Uterus (tissue), 4 donors: ENCODE data around the gene MAP4K1. TPM values are rescaled to one million over a fixed set of nuclear protein-coding genes. Genes with fewer than 3 reads are reported as not detected.
"Not testable (repeated sequence)": the region's sequence is repeated elsewhere in the genome, so short reads cannot be mapped to it uniquely, and the experiment has no call there.

ENCODE experiments used
- DNase-seq, 2 donors: peaks; one replicate each; pipeline ENCODE4 v3.0.0-alpha.2; 2019 to 2020
- H3K27ac ChIP-seq, 2 donors: fragments of 200-600 bp; sonication (generic); 1 replicate in 1 of 2; 2 replicates in 1 of 2; pipeline ENCODE4 v1.5.1; 2016 to 2018
- H3K27me3 ChIP-seq, 2 donors: fragments of 200-600 bp; sonication (generic); one replicate each; pipeline ENCODE4 v1.5.1; 2018 to 2019; ENCODE audit warnings: control low read depth in 1 of 2
- H3K36me3 ChIP-seq, 2 donors: fragments of 200-600 bp; sonication (generic); one replicate each; pipeline ENCODE4 v1.5.1; 2019; ENCODE audit warnings: control low read depth in 1 of 2
- H3K4me1 ChIP-seq, 2 donors: fragments of 200-600 bp; sonication (generic); one replicate each; pipeline ENCODE4 v1.5.1; 2018 to 2019; ENCODE audit warnings: control low read depth in 1 of 2
- H3K4me3 ChIP-seq, 2 donors: fragments of 200-600 bp; sonication (generic); 1 replicate in 1 of 2; 2 replicates in 1 of 2; pipeline ENCODE4 v1.5.1; 2018 to 2019; ENCODE audit warnings: mild to moderate bottlenecking in 1 of 2
- H3K9me3 ChIP-seq, 2 donors: fragments of 200-600 bp; sonication (generic); one replicate each; pipeline ENCODE4 v1.5.1; 2019; ENCODE audit warnings: control low read depth in 1 of 2
- POLR2A ChIP-seq, 2 donors: fragments of 450-650 bp; IDR thresholded peaks; one replicate each; pipeline ENCODE4 v1.6.1; 2016; ENCODE audit warnings: antibody characterized with exemption in 2 of 2, mild to moderate bottlenecking in 1 of 2, moderate library complexity in 1 of 2
- intact Hi-C: fragments of 100-400 bp; cut with DNase I; formaldehyde crosslinking; loops from one replicate; pipeline ENCODE4 v1.15.1; 2023; ENCODE audit warnings: low total_unique reads
- total RNA-seq, 4 donors: library from RNA; depleted of rRNA in 3 of 4; stranded (reverse); fragments of >200 nt in 3 of 4; gene quantifications; one replicate each; pipeline versions ENCODE4 v1.1.0 to v1.2.4, GENCODE V29; 2014 to 2023
- TF ChIP-seq, protein P1 (sequence below), 4 experiments: fragments of 200-600 bp in 2 of 4; fragments of 450-650 bp in 2 of 4; sonication (generic) in 2 of 4; IDR thresholded peaks; one replicate each; pipeline ENCODE4 v1.5.1; 2016 to 2019; ENCODE audit warnings: antibody characterized with exemption in 4 of 4, mild to moderate bottlenecking in 2 of 4, moderate library complexity in 1 of 4
- donor health status: DM: yes; HTN: yes; CAD: no.

Gene MAP4K1
- total RNA-seq, 4 donors from 2014 or later, result 0.55 to 4.5 (median 3.6) TPM; not detected in 1

GRCh38 chr19:38606131-38606530 lies 11.6 kb downstream of the MAP4K1 start:
- TF ChIP-seq, protein P1, sequence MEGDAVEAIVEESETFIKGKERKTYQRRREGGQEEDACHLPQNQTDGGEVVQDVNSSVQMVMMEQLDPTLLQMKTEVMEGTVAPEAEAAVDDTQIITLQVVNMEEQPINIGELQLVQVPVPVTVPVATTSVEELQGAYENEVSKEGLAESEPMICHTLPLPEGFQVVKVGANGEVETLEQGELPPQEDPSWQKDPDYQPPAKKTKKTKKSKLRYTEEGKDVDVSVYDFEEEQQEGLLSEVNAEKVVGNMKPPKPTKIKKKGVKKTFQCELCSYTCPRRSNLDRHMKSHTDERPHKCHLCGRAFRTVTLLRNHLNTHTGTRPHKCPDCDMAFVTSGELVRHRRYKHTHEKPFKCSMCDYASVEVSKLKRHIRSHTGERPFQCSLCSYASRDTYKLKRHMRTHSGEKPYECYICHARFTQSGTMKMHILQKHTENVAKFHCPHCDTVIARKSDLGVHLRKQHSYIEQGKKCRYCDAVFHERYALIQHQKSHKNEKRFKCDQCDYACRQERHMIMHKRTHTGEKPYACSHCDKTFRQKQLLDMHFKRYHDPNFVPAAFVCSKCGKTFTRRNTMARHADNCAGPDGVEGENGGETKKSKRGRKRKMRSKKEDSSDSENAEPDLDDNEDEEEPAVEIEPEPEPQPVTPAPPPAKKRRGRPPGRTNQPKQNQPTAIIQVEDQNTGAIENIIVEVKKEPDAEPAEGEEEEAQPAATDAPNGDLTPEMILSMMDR (IDR thresholded peaks at IDR 0.05), result no peak
- no peak for TF ChIP-seq POLR2A (IDR thresholded peaks at IDR 0.05)
- DNase-seq, result no peak
- Histone ChIP-seq H3K9me3 (no peaks in the 10 kb centered on the region), H3K27ac (no peak overlapping the region), H3K4me1 (no peaks in the 10 kb centered on the region), H3K27me3 (no peaks in the 10 kb centered on the region), H3K4me3 (no peak overlapping the region), H3K36me3 (no peaks in the 10 kb centered on the region)
- intact Hi-C loops, result no loop called here

DNA sequence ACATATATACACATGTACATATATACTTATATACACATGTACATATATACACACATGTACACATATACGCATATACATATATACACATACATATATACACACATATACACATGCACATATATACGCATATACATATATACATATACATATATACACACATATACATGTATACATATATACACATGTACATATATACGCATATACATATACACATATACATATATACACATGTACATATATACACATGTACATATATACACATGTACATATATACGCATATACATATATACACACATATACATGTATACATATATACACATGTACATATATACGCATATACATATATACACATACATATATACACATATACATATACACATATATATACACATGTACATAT lies 14.9 kb downstream of the MAP4K1 start:
- intact Hi-C loops, H3K27ac ChIP-seq, DNase-seq: not testable (repeated sequence)

DNA sequence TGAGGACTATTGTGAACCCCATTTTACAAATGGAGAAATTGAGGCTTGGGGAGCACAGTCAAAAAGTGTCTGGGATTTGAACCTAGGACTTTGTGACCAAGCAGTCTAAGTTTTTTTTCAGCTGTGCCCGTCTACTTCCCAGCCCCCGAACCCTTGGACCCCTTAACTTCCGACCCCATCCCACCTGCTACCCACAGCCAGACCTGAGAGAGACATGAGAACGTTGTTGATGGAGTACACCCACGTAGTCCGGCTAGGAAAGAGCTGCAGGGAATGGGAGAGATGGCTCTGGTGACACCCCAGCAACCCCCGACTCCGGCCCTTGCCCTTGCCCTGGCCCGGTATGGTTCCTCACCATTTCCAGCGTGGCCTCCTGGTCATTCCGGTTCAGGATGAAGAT lies 18.0 kb downstream of the MAP4K1 start:
- no peak for TF ChIP-seq POLR2A (IDR thresholded peaks at IDR 0.05)
- TF ChIP-seq, protein P1 (IDR thresholded peaks at IDR 0.05), result no peak
- no peak for DNase-seq
- no peak overlapping the region for H3K4me3 ChIP-seq
- no peaks in the 10 kb centered on the region for H3K36me3 ChIP-seq
- no peak overlapping the region for H3K27ac ChIP-seq
- no peaks in the 10 kb centered on the region for H3K9me3 ChIP-seq
- H3K4me1 ChIP-seq, result no peaks in the 10 kb centered on the region
- intact Hi-C loops, result no loop called here
- H3K27me3 ChIP-seq, result no peaks in the 10 kb centered on the region

More for the DNA sequence above, 14.9 kb downstream of the MAP4K1 start:
- H3K27me3 ChIP-seq, H3K36me3 ChIP-seq, H3K9me3 ChIP-seq, H3K4me3 ChIP-seq, H3K4me1 ChIP-seq: not testable (repeated sequence)

- H3K4me1 ChIP-seq, result no peaks in the 10 kb centered on the region
- H3K27me3 ChIP-seq, result no peaks in the 10 kb centered on the region
- TF ChIP-seq, protein P1 (IDR thresholded peaks at IDR 0.05), result no peak
- TF ChIP-seq POLR2A (IDR thresholded peaks at IDR 0.05), result no peak
- H3K4me3 ChIP-seq, result no peak overlapping the region
- H3K9me3 ChIP-seq, result no peaks in the 10 kb centered on the region
- no peak for DNase-seq
- intact Hi-C loops, result no loop called here
- no peaks in the 10 kb centered on the region for H3K36me3 ChIP-seq
- H3K27ac ChIP-seq, result no peak overlapping the region
Measured at GRCh38 chr19:38597075-38597474, 20.7 kb downstream of the MAP4K1 start.

- DNase-seq, result no peak
- no peaks in the 10 kb centered on the region for H3K36me3 ChIP-seq
- TF ChIP-seq, protein P1 (IDR thresholded peaks at IDR 0.05), result no peak
- TF ChIP-seq POLR2A (IDR thresholded peaks at IDR 0.05), result no peak
- intact Hi-C loops, result no loop called here
- no peak overlapping the region for H3K4me3 ChIP-seq
- no peaks in the 10 kb centered on the region for H3K27me3 ChIP-seq
- H3K9me3 ChIP-seq, result no peaks in the 10 kb centered on the region
- no peak overlapping the region for H3K27ac ChIP-seq
- no peaks in the 10 kb centered on the region for H3K4me1 ChIP-seq
Measured at GRCh38 chr19:38596057-38596981, 21.4 kb downstream of the MAP4K1 start.
